HepG2 (cell line): ENCODE measurements around the gene PPIA. TPM values are rescaled to one million over a fixed set of nuclear protein-coding genes. Genes with fewer than 3 reads are reported as not detected.

Experiments used
- AGO2 ChIP-seq: fragments of 200-400 bp; formaldehyde crosslinking; optimal IDR thresholded peaks from 2 replicates; pipeline ENCODE3; 2017; ENCODE audit warnings: mild to moderate bottlenecking, low read depth, low read length, moderate library complexity
- CENPT ChIP-seq: sonication (generic); formaldehyde crosslinking; IDR thresholded peaks from 2 replicates; pipeline ENCODE4 v1.8.0; 2022; ENCODE audit warnings: low read depth, mild to moderate bottlenecking, moderate library complexity, missing genetic modification reagents
- DNMT3B ChIP-seq: conservative IDR thresholded peaks from 2 replicates; pipeline ENCODE4 v1.6.1; 2016; ENCODE audit warnings: missing biosample characterization, control low read depth
- E2F2 ChIP-seq: sonication (generic); formaldehyde crosslinking; IDR thresholded peaks from 2 replicates; pipeline ENCODE4 v1.4.0; 2020; ENCODE audit warnings: missing genetic modification reagents, borderline replicate concordance
- EED ChIP-seq: sonication (generic); formaldehyde crosslinking; IDR thresholded peaks from 2 replicates; pipeline ENCODE4 v1.5.0; 2020; ENCODE audit warnings: mild to moderate bottlenecking, missing genetic modification reagents
- ERF ChIP-seq: IDR thresholded peaks from 2 replicates; pipeline ENCODE4 v1.6.1; 2018; ENCODE audit warnings: missing biosample characterization, missing genetic modification reagents
- HDAC1 ChIP-seq: sonication (generic); formaldehyde crosslinking; IDR thresholded peaks from 2 replicates; pipeline ENCODE4 v1.5.1; 2020; ENCODE audit warnings: mild to moderate bottlenecking, missing genetic modification reagents
- KDM3A ChIP-seq: IDR thresholded peaks from 2 replicates; pipeline ENCODE4 v1.6.1; 2018; ENCODE audit warnings: low read depth, missing compliant biosample characterization
- KDM6A ChIP-seq: IDR thresholded peaks from 2 replicates; pipeline ENCODE4 v1.6.1; 2016; ENCODE audit warnings: low read depth
- MAF1 ChIP-seq: sonication (generic); formaldehyde crosslinking; IDR thresholded peaks from 2 replicates; pipeline ENCODE4 v1.5.0; 2020; ENCODE audit warnings: missing genetic modification reagents, borderline replicate concordance
- MTA1 ChIP-seq: sonication (generic); formaldehyde crosslinking; IDR thresholded peaks from 2 replicates; pipeline ENCODE4 v1.4.0; 2020; ENCODE audit warnings: missing genetic modification reagents, mild to moderate bottlenecking, borderline replicate concordance
- MYNN ChIP-seq: sonication (generic); formaldehyde crosslinking; IDR thresholded peaks from 2 replicates; pipeline ENCODE4 v1.4.0; 2020; ENCODE audit warnings: mild to moderate bottlenecking, low read depth, missing genetic modification reagents
- POLR2AphosphoS5 ChIP-seq: IDR thresholded peaks from 2 replicates; pipeline ENCODE4 v1.6.1; 2012; ENCODE audit warnings: low read depth, low read length
- POLR2G ChIP-seq: fragments of 200-400 bp; formaldehyde crosslinking; IDR thresholded peaks from 2 replicates; pipeline ENCODE4 v1.6.1; 2018; ENCODE audit warnings: mild to moderate bottlenecking, low read depth, low read length, moderate library complexity
- RFXAP ChIP-seq: sonication (generic); formaldehyde crosslinking; IDR thresholded peaks from 2 replicates; pipeline ENCODE4 v1.4.0; 2020; ENCODE audit warnings: missing genetic modification reagents, borderline replicate concordance
- SNAI1 ChIP-seq: sonication (generic); formaldehyde crosslinking; IDR thresholded peaks from 2 replicates; pipeline ENCODE4 v1.5.0; 2020; ENCODE audit warnings: mild to moderate bottlenecking, missing genetic modification reagents, borderline replicate concordance
- XRCC5 ChIP-seq: fragments of 200-400 bp; formaldehyde crosslinking; optimal IDR thresholded peaks from 2 replicates; pipeline ENCODE3; 2017; ENCODE audit warnings: mild to moderate bottlenecking, low read length
- ZBTB7A ChIP-seq: sonication (generic); formaldehyde crosslinking; IDR thresholded peaks from 2 replicates; pipeline ENCODE4 v1.8.0; 2022; ENCODE audit warnings: mild to moderate bottlenecking, missing genetic modification reagents
- ZFP36L1 ChIP-seq: sonication (generic); formaldehyde crosslinking; IDR thresholded peaks from 2 replicates; pipeline ENCODE4 v1.8.0; 2022; ENCODE audit warnings: mild to moderate bottlenecking, missing genetic modification reagents, moderate library complexity
- ZMYM3 ChIP-seq: sonication (generic); formaldehyde crosslinking; IDR thresholded peaks from 2 replicates; pipeline ENCODE4 v1.5.1; 2020; ENCODE audit warnings: mild to moderate bottlenecking, missing genetic modification reagents
- ZNF205 ChIP-seq: IDR thresholded peaks from 2 replicates; pipeline ENCODE4 v1.6.1; 2018; ENCODE audit warnings: missing biosample characterization, missing genetic modification reagents
- ZNF296 ChIP-seq: sonication (generic); formaldehyde crosslinking; conservative IDR thresholded peaks from 2 replicates; pipeline ENCODE4 v1.5.0; 2020; ENCODE audit warnings: mild to moderate bottlenecking, missing genetic modification reagents
- ZNF317 ChIP-seq: sonication (generic); formaldehyde crosslinking; IDR thresholded peaks from 2 replicates; pipeline ENCODE4 v1.5.0; 2020; ENCODE audit warnings: mild to moderate bottlenecking, missing genetic modification reagents
- ZNF543 ChIP-seq: sonication (generic); formaldehyde crosslinking; IDR thresholded peaks from 2 replicates; pipeline ENCODE4 v1.4.0; 2020; ENCODE audit warnings: mild to moderate bottlenecking, missing genetic modification reagents
- ZNF552 ChIP-seq: sonication (generic); formaldehyde crosslinking; IDR thresholded peaks from 2 replicates; pipeline ENCODE4 v1.9.0; 2022; ENCODE audit warnings: missing genetic modification reagents, mild to moderate bottlenecking, borderline replicate concordance
- ZNF598 ChIP-seq: sonication (generic); formaldehyde crosslinking; IDR thresholded peaks from 2 replicates; pipeline ENCODE4 v1.5.1; 2020; ENCODE audit warnings: mild to moderate bottlenecking, missing genetic modification reagents, borderline replicate concordance
- ZNF776 ChIP-seq: sonication (generic); formaldehyde crosslinking; IDR thresholded peaks from 2 replicates; pipeline ENCODE4 v1.4.0; 2020; ENCODE audit warnings: mild to moderate bottlenecking, missing genetic modification reagents
- ZNF784 ChIP-seq: sonication (generic); formaldehyde crosslinking; IDR thresholded peaks from 2 replicates; pipeline ENCODE4 v1.5.1; 2020; ENCODE audit warnings: missing genetic modification reagents, mild to moderate bottlenecking, borderline replicate concordance
- polyA plus RNA-seq, 8 experiments: library from polyadenylated mRNA; depleted of rRNA in 3 of 8; stranded (reverse) in 7 of 8; unstranded in 1 of 8; fragments of >200 nt; fragmentation: Illumina TruSeq in 4 of 8; extraction: Trizol in 4 of 8; gene quantifications; 2 replicates each; pipeline versions ENCODE4 v1.2.1 to v1.2.3, GENCODE V29; 2011 to 2016; ENCODE audit warnings: low read depth in 4 of 8, missing spikeins in 1 of 8, mixed read lengths in 1 of 8; ENCODE audit not compliant: insufficient read depth in 1 of 8
- total RNA-seq, 5 experiments: library from RNA; depleted of rRNA; stranded (reverse); fragments of >200 nt; fragmentation: Illumina TruSeq; extraction: Trizol; gene quantifications; 2 replicates each; pipeline ENCODE4 v1.2.3, GENCODE V29; 2016; ENCODE audit warnings: low read depth in 1 of 5

Gene PPIA
- total and polyA plus RNA-seq, 2 of the 13 experiments (the other 11 are each of a cell fraction or from before 2014, with no cell fraction given) = 2,268 to 3,010 TPM

GRCh38 chr7:44796504-44797328 lies at the start of gene PPIA (continued):
- TF ChIP-seq POLR2AphosphoS5 (peak; percentile 91), KDM3A (CRISPR knock-in tag) (peak; percentile 6; the same call in 1 of the 2 replicates), AGO2 (peak; percentile 99), ZNF784 (no peak; the same call in 1 of the 2 replicates), KDM6A (no peak), EED (CRISPR knock-in tag) (0 out of 2 replicates have a peak, but pooled peaks have one; percentile 33), SNAI1 (CRISPR knock-in tag) (no peak), ZNF205 (no peak; the same call in none of the 2 replicates), ZNF552 (CRISPR knock-in tag) (peak; percentile 0; the same call in 1 of the 2 replicates), HDAC1 (CRISPR knock-in tag) (peak; percentile 27; the same call in 1 of the 2 replicates), XRCC5 (peak; percentile 61), ZMYM3 (CRISPR knock-in tag) (no peak), MAF1 (CRISPR knock-in tag) (peak; percentile 88), POLR2G (peak; percentile 98), DNMT3B (no peak; the same call in 1 of the 2 replicates), ZBTB7A (CRISPR knock-in tag) (no peak), ZFP36L1 (CRISPR knock-in tag) (peak; percentile 32; the same call in 1 of the 2 replicates), ZNF317 (no peak), E2F2 (no peak; the same call in 1 of the 2 replicates), CENPT (CRISPR knock-in tag) (peak; percentile 86; the same call in 1 of the 2 replicates), MYNN (no peak), ZNF598 (CRISPR knock-in tag) (peak; percentile 51; the same call in 1 of the 2 replicates), RFXAP (CRISPR knock-in tag) (peak; percentile 65), ZNF296 (CRISPR knock-in tag) (no peak), ZNF543 (CRISPR knock-in tag) (no peak; the same call in 1 of the 2 replicates), MTA1 (CRISPR knock-in tag) (0 out of 2 replicates have a peak, but pooled peaks have one; percentile 48), ZNF776 (CRISPR knock-in tag) (peak; percentile 80; the same call in 1 of the 2 replicates), ERF (CRISPR knock-in tag) (0 out of 2 replicates have a peak, but pooled peaks have one; percentile 55)
